ENCODE results near the gene SDR9C7.
"Not testable (repeated sequence)": the region's sequence is repeated elsewhere in the genome, so short reads cannot be mapped to it uniquely, and the experiment has no call there.

DNA sequence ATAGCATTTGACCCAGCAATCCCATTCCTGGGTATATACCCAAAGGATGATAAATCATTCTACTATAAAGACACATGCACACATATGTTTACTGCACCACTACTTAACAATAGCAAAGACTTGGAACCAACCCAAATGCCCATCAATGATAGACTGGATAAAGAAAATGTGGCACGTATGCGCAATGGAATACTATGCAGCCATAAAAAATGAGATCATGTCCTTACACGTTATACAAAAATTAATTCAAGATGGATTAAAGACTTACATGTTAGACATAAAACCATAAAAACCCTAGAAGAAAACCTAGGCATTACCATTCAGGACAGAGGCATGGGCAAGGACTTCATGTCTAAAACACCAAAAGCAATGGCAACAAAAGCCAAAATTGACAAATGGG, 16.1 kb downstream of the SDR9C7 start:
- TF ChIP-seq EZH2 (IDR thresholded peaks at IDR 0.05; ENCODE audit: low read length, unreplicated experiment); EZH2phosphoT487 (IDR thresholded peaks at IDR 0.05; ENCODE audit: borderline replicate concordance, low read length): not testable (repeated sequence)
- TF ChIP-seq, protein P1, sequence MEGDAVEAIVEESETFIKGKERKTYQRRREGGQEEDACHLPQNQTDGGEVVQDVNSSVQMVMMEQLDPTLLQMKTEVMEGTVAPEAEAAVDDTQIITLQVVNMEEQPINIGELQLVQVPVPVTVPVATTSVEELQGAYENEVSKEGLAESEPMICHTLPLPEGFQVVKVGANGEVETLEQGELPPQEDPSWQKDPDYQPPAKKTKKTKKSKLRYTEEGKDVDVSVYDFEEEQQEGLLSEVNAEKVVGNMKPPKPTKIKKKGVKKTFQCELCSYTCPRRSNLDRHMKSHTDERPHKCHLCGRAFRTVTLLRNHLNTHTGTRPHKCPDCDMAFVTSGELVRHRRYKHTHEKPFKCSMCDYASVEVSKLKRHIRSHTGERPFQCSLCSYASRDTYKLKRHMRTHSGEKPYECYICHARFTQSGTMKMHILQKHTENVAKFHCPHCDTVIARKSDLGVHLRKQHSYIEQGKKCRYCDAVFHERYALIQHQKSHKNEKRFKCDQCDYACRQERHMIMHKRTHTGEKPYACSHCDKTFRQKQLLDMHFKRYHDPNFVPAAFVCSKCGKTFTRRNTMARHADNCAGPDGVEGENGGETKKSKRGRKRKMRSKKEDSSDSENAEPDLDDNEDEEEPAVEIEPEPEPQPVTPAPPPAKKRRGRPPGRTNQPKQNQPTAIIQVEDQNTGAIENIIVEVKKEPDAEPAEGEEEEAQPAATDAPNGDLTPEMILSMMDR (conservative IDR thresholded peaks at IDR 0.05; ENCODE audit: low read depth, low read length): not testable (repeated sequence)
